Measurements from ENCODE around the gene MYO15A.

MYO15A gene

GRCh38 chr17:18102640-18103039, 5.9 kb upstream of the MYO15A start:
- peak in 1 of 2 donors; percentile 32 for DNase-seq

DNA sequence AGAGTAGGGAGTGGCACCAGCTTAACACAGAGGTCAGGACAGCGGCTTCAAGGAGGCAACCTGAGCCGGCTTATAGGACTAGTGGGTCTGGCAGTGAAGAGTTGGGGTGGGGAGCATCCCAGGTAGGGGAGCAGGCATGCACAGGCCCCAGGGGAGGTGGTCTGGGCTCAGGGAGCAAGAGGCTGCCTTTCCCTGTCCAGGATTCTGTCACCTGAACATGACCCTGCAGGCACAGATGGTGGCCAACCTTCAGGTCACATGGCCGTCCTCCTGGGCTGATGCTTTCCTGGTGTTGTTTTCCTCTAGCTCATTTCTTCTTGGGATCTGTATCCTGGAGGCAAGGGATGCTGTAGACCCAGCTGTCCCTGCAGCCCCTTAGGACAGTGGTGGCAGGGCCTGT, 3.5 kb upstream of the MYO15A start:
- DNase-seq: no peak

DNA sequence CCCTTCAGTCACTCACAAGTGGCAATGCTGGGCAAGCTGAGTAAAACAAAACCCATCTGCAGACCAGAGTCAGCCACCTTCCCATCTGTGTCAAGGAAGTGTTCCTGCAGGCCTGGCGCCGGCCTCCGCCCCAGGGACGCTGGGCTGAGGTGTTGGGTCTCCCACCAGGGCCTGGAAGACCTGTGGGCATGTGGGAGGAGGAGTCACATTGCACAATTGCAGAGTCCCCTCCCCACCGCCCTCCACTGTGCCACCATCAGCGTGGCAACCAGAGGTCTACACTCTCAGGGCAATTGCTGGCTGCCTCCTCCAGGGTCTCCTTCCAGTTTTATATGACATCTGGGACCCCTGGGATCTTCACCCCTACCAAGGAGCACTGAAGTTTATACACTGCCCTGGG, 3.0 kb upstream of the MYO15A start:
- no peak for DNase-seq

DNA sequence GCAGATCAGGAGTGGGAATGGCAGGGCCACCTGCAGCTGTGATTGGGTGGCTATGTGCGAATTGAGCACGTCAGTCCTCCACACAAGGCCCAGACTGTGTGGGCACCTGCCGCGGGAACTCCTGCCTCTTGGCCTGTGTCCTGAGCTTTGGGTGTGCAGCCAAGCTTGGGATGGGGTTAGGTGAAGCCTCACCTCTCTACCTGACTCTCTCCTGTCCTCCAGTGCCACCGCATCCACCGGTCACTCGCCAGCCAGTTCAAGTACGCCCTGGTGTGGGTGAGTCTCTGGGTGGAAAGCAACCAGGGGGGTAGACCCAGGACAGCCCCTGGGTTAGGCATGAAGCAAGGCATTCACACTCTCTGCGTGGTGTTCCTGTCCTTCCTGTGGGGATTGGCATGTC, 2.3 kb upstream of the MYO15A start:
- DNase-seq: no peak

DNA sequence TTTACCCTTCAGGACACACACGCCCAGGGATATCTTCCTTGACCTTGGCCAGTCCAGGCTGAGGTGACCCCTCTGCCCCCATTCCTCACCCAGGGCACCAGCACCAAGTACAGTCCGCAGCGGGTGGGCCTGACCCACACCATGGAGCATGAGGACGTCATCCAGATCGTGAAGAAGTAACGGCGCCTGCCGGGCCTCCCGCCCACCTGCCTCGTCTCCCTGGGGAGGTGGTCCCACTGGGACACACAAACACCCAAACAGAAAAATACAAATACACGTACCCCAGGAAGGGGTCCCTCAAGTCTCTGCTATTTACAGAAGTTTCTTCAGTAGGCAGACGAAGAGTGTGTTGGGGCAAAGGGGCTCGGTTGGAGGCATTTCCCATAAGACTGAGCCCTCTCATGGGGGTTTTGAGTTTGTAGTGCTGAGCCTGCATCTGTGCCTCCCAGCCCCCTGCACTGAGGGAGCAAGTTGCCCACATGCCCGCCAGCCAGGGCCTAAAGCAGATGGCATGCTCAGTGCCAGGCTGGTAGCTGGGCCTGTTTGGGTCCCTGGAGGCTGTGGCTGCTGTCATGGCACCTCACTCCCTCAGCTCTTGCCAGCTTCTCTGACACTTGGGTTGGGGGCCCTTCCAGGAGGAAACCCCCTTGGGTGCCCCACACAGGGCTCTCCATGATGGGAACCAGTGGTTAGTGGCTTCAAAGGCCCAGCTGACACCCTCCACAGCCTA, 1.3 kb upstream of the MYO15A start:
- no peak for DNase-seq

- DNase-seq: no peak
Measured at GRCh38 chr17:18107971-18108370, 585 bp upstream of the MYO15A start.

DNA sequence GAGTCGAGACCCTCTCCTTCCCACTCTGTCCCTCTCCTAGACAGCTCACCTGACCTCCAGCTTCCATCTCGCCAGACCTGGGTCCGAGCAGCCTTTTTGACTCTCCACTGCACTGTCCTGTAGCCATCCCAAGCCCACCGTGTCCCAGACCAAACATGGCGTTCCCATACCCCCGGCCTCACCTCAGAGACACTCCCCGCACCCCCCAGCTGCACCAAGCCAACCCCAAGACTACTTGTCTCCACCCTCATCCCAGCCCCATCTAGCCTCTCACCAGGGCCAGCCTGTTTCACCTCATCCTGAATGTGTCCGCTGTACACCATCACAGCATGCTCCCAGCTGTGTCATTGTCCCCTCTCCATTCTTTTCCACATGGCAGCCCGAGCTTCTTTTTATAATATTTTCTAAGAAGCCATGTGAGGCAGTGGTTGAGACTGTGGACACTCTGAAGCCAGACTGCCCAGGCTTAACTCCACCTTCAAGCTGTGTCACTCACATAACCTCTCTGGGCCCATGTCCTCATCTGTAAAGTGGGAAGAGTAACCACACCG, 1.5 kb downstream of the MYO15A start:
- DNase-seq: no peak

- DNase-seq: no peak
Measured at GRCh38 chr17:18110636-18111145, 2.1 kb downstream of the MYO15A start.

GRCh38 chr17:18111330-18111971, 2.9 kb downstream of the MYO15A start:
- no peak for DNase-seq

DNA sequence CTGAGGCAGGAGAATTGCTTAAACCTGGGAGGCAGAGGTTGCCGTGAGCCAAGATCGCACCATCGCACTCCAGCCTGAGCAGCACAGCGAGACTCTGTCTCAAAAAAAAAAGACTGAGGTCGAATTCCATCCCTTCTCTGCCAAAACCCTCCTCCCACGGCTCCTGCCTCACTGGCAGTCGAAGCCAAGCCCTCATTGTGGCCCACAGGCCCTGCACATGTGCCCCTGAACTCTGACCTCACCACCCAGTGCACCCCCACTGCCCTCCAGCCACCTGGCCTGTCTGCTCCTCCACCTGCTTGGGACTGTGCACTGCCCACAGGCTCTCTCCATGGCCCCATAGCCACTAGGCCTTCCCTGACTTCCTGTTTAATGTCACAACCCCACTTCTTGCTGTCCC, 7.0 kb downstream of the MYO15A start:
- no peak for DNase-seq

GRCh38 chr17:18116078-18116477, 7.5 kb downstream of the MYO15A start:
- DNase-seq: no peak

- DNase-seq: no peak
Measured at GRCh38 chr17:18117533-18117932, 9.0 kb downstream of the MYO15A start.

DNA sequence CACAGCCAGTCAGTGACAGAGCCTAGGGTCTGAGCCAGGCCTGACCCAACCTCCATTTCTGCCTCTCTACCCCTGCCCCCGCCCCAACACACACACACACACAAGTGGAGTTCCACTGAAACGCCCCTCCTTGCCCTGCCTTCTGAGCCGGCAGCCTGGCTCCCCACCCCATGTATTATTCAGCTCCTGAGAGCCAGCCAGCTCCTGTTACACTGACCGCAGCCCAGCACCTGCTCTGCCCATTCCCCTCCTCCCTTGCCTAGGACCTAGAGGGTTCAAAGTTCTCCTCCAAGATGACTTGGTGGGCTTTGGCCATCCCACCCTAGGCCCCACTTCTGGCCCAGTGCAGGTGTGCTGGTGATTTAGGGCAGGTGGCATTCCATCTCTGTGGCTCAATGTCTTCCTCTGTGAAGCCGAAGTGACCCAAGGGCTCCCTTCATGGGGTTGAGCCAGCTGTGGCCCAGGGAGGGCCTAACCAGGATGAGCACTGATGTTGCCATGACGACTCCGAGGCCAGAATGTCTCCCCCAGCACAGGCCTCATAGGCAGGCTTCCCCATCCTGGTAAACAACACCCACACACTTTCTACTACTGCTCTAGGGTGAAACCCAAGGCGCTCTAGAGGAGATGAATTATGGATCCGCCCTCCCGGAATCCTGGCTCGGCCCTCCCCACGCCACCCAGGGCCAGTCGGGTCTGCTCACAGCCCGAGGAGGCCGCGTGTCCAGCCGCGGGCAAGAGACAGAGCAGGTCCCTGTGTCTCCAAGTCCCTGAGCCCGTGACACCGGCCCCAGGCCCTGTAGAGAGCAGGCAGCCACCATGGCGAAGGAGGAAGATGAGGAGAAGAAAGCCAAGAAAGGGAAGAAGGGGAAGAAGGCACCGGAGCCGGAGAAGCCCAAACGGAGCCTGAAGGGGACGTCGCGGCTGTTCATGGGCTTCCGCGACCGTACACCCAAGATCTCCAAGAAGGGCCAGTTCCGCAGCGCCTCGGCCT, 9.7 kb downstream of the MYO15A start:
- DNase-seq: no peak

DNA sequence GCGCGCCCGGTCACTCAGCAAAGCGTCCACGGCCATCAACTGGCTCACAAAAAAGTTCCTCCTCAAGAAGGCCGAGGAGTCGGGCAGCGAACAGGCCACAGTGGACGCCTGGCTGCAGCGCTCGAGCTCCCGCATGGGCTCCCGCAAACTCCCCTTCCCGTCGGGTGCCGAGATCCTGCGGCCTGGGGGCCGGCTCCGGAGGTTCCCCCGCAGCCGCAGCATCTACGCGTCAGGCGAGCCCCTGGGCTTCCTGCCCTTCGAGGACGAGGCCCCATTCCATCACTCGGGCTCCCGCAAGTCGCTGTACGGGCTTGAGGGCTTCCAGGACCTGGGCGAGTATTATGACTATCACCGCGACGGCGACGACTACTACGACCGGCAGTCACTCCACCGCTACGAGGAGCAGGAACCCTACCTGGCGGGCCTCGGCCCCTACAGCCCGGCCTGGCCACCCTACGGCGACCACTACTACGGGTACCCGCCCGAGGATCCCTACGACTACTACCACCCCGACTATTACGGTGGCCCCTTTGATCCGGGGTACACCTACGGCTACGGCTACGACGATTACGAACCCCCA, 10.7 kb downstream of the MYO15A start:
- no peak for DNase-seq

- no peak for DNase-seq
Measured at GRCh38 chr17:18119938-18120337, 11.4 kb downstream of the MYO15A start.

- no peak for DNase-seq
Measured at GRCh38 chr17:18120461-18121017, 12.0 kb downstream of the MYO15A start.

- DNase-seq: no peak
Measured at GRCh38 chr17:18121144-18121910, 12.8 kb downstream of the MYO15A start.

DNA sequence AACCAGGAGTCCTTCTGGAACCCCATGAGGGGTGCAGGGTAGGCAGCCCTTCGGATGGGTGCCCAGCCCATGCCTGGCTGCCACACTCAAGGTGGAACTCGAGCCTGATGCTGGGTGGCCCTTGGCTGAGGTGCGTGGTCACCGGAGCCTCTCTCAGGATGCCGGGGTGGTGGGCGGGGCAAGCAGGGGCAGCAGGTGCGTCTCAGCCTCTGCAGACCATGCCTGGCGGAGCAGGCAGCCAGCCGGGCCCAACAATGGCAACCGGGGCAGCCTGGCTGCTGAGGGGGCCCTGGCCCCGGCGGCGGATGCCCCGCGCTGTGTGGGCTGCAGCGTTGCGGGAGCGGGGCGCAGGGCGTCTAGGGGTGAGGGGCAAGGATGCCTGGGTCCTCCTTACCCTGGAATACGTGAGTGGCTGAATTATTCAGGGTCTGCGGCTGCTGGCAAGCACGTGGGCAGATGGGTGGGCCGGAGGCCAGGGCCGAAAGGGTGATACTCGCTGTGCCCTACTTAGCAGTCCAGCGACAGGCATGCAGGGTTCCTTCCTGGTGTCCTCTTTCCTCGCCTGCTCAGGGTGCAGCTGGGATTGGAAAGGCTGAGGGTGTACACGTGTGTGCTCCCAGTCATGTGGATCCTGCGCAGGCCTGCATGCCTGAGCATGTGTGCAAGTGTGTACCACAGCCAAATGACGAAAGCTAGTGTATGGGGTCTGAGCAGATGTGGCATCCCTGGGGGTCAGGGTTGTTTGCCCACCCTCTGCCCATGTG, 14.6 kb downstream of the MYO15A start:
- no peak for DNase-seq

GRCh38 chr17:18124345-18125126, 16.0 kb downstream of the MYO15A start:
- DNase-seq: no peak

DNA sequence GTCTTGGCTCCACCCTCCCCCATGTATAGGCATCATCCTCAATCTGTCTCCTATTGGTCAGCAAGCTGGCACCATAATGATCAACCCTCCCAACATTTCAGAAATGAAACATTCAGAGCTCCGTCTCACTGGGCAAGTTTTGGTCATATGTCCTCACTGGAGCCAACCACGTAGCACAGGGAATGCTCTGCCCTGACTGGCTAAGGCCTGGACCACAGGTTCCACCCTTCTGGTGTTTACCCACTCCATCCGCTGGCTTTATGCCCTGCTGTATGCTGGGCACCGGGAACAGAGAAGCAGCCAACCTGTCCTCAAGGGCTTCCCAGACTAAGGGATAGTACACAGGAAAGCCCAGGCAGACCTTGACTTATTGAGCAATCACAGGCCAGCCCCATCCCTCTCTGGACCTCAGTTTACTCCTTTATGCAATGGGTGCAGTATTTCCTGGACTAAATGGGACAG, 20.5 kb downstream of the MYO15A start:
- DNase-seq: no peak
